Neural cell (in vitro differentiated cells): Measurements from ENCODE around the gene IFITM10. TPM values are rescaled to one million over a fixed set of nuclear protein-coding genes. Genes with fewer than 3 reads are reported as not detected.

Source experiments
- H2AFZ ChIP-seq: fragments of 200-600, 300-800 bp; sonication (generic), shearing (Covaris generic); 2 replicates; pipeline ENCODE4 v1.6.0; 2014; ENCODE audit warnings: low read depth, mild to moderate bottlenecking, antibody characterized with exemption, low read length, moderate library complexity
- H3F3A ChIP-seq: fragments of 200-600 bp; shearing (Covaris generic); 2 replicates; pipeline ENCODE4 v1.6.1; 2016; ENCODE audit warnings: mild to moderate bottlenecking, moderate library complexity, mixed read lengths, antibody characterized with exemption, low read length; ENCODE audit not compliant: insufficient read depth, poor library complexity, severe bottlenecking
- H3K27ac ChIP-seq: fragments of 200-600, 300-800 bp; sonication (generic), shearing (Covaris generic); 2 replicates; pipeline ENCODE4 v1.5.1; 2014; ENCODE audit warnings: mild to moderate bottlenecking, low read length, moderate library complexity
- H3K27me3 ChIP-seq: fragments of 300-800, 200-600 bp; sonication (generic), shearing (Covaris generic); 2 replicates; pipeline ENCODE4 v1.6.0; 2014; ENCODE audit warnings: mild to moderate bottlenecking, low read depth, low read length, moderate library complexity; ENCODE audit not compliant: insufficient read depth
- H3K36me3 ChIP-seq: fragments of 300-800, 200-600 bp; sonication (generic), shearing (Covaris generic); 2 replicates; pipeline ENCODE4 v1.5.1; 2014; ENCODE audit warnings: mild to moderate bottlenecking, antibody characterized with exemption, low read length, moderate library complexity; ENCODE audit not compliant: insufficient read depth
- H3K4me2 ChIP-seq: fragments of 300-800, 200-600 bp; sonication (generic), shearing (Covaris generic); 2 replicates; pipeline ENCODE4 v1.6.0; 2014; ENCODE audit warnings: mild to moderate bottlenecking, low read length
- H3K4me3 ChIP-seq: fragments of 300-800, 200-600 bp; sonication (generic), shearing (Covaris generic); 2 replicates; pipeline ENCODE4 v1.5.1; 2014; ENCODE audit warnings: mild to moderate bottlenecking, low read length, moderate library complexity
- H3K79me2 ChIP-seq: fragments of 200-600 bp; shearing (Covaris generic); replicated peaks from 2 replicates; pipeline ENCODE4 v1.6.0; 2014; ENCODE audit warnings: mild to moderate bottlenecking, low read length, moderate library complexity; ENCODE audit not compliant: insufficient read depth
- H3K9ac ChIP-seq: fragments of 300-800, 200-600 bp; sonication (generic), shearing (Covaris generic); 2 replicates; pipeline ENCODE4 v1.6.1; 2016; ENCODE audit warnings: mild to moderate bottlenecking, low read length, mixed read lengths
- H3K9me2 ChIP-seq: fragments of 200-600 bp; shearing (Covaris generic); 2 replicates; pipeline ENCODE4 v1.6.1; 2016; ENCODE audit warnings: mild to moderate bottlenecking, low read length, mixed read lengths; ENCODE audit not compliant: insufficient read depth
- H3K9me3 ChIP-seq: fragments of 200-600, 300-800 bp; sonication (generic), shearing (Covaris generic); 2 replicates; pipeline ENCODE4 v1.6.1; 2016; ENCODE audit warnings: mild to moderate bottlenecking, mixed run types, low read length, moderate library complexity, mixed read lengths
- H4K20me1 ChIP-seq: fragments of 200-600 bp; shearing (Covaris generic); 2 replicates; pipeline ENCODE4 v1.6.1; 2016; ENCODE audit warnings: mild to moderate bottlenecking, mixed run types; ENCODE audit not compliant: insufficient read depth
- EP300 ChIP-seq: fragments of 450-650 bp; conservative IDR thresholded peaks from 2 replicates; pipeline ENCODE4 v1.6.1; 2014; ENCODE audit warnings: antibody characterized with exemption, mild to moderate bottlenecking, moderate library complexity; ENCODE audit not compliant: poor library complexity, severe bottlenecking
- EZH2 ChIP-seq: fragments of 200-600, 300-800 bp; shearing (Covaris generic), sonication (generic); IDR thresholded peaks from 2 replicates; pipeline ENCODE4 v1.6.1; 2014; ENCODE audit warnings: antibody characterized with exemption, low read length, borderline replicate concordance, mild to moderate bottlenecking; ENCODE audit not compliant: insufficient read depth, poor library complexity, severe bottlenecking
- MXI1 ChIP-seq: fragments of 450-650 bp; conservative IDR thresholded peaks from 2 replicates; pipeline ENCODE4 v1.6.1; 2014; ENCODE audit warnings: antibody characterized with exemption, mild to moderate bottlenecking; ENCODE audit not compliant: poor library complexity, severe bottlenecking
- POLR2AphosphoS5 ChIP-seq: IDR thresholded peaks from 2 replicates; pipeline ENCODE4 v1.6.1; 2012
- RAD21 ChIP-seq: fragments of 450-650 bp; conservative IDR thresholded peaks from 2 replicates; pipeline ENCODE4 v1.6.1; 2014; ENCODE audit warnings: antibody characterized with exemption, mild to moderate bottlenecking, moderate library complexity
- SMC3 ChIP-seq: fragments of 450-650 bp; conservative IDR thresholded peaks from 2 replicates; pipeline ENCODE4 v1.6.1; 2014; ENCODE audit warnings: antibody characterized with exemption, mild to moderate bottlenecking, moderate library complexity; ENCODE audit not compliant: poor library complexity
- TAF1 ChIP-seq: IDR thresholded peaks from 2 replicates; pipeline ENCODE4 v1.6.1; 2012; ENCODE audit warnings: low read depth
- polyA plus RNA-seq: library from polyadenylated mRNA; depleted of rRNA; stranded (reverse); fragments of >200 nt; gene quantifications from 2 replicates; pipeline ENCODE4 v1.2.3, GENCODE V29; 2014
- TF ChIP-seq, protein P1 (sequence below): IDR thresholded peaks from 2 replicates; pipeline ENCODE4 v1.6.1; 2012; ENCODE audit warnings: borderline replicate concordance
- TF ChIP-seq, protein P2 (sequence below): fragments of 450-650 bp; IDR thresholded peaks from 2 replicates; pipeline ENCODE4 v1.5.1; 2014; ENCODE audit warnings: antibody characterized with exemption, mild to moderate bottlenecking, moderate library complexity; ENCODE audit not compliant: poor library complexity, severe bottlenecking

IFITM10 gene
- polyA plus RNA-seq, 1 donor from 2014 or later, result 1.1 TPM

DNA sequence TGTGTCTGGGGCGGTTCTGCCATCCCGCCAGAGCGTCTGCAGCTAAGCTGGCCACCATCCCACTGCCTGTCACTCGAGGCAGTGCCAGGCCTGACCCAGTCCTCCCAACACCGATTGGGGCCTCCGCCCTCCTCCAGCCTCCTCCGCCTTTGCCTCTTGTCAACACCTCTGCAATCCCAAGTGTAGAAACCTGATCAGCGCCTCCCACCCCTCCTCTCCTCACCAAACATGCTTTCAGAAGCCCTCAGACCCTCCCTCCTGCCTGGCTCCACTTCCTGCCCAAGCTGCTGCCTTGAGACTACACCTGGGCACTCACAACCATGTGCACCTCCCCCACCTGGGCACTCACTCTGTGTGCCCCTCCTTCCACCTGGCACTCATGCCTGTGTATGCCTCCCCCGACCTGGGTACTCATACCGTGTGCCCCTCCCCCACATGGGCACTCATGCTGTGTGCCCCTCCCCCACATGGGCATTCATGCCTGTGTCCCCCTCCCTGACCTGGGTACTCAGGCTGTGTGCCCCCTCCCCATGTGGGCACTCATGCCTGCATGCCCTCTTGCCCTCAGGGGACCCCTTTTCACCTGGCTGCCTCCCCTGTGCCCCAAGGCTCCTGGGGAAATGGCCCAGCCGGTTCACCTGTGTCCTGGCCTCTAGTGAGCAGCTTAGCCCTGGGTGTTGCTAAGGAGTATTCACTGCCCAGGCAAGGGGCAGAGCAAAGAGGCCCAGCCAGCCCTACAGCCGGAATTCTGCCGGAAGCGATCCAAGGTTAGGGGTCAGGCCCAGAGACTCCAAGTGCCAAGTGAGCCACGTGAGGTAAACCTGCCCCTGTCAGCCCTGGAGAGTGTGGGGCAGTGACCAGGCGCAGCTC, 5.5 kb upstream of the IFITM10 start:
- H3K9ac ChIP-seq, result no peak overlapping the region
- H3K4me3 ChIP-seq, result no peak overlapping the region
- no peaks in the 10 kb centered on the region for H3K9me2 ChIP-seq
- no peaks in the 10 kb centered on the region for H3K36me3 ChIP-seq
- no peaks in the 10 kb centered on the region for H3K79me2 ChIP-seq
- no peak overlapping the region for H3K4me2 ChIP-seq
- H3K27me3 ChIP-seq, result no peaks in the 10 kb centered on the region
- H2AFZ ChIP-seq, result no peak overlapping the region
- no peak overlapping the region for H3K27ac ChIP-seq
- TF ChIP-seq POLR2AphosphoS5 (no peak), TAF1 (no peak), EZH2 (no peak), RAD21 (no peak), SMC3 (no peak), MXI1 (no peak), EP300 (no peak)
- TF ChIP-seq, protein P1, sequence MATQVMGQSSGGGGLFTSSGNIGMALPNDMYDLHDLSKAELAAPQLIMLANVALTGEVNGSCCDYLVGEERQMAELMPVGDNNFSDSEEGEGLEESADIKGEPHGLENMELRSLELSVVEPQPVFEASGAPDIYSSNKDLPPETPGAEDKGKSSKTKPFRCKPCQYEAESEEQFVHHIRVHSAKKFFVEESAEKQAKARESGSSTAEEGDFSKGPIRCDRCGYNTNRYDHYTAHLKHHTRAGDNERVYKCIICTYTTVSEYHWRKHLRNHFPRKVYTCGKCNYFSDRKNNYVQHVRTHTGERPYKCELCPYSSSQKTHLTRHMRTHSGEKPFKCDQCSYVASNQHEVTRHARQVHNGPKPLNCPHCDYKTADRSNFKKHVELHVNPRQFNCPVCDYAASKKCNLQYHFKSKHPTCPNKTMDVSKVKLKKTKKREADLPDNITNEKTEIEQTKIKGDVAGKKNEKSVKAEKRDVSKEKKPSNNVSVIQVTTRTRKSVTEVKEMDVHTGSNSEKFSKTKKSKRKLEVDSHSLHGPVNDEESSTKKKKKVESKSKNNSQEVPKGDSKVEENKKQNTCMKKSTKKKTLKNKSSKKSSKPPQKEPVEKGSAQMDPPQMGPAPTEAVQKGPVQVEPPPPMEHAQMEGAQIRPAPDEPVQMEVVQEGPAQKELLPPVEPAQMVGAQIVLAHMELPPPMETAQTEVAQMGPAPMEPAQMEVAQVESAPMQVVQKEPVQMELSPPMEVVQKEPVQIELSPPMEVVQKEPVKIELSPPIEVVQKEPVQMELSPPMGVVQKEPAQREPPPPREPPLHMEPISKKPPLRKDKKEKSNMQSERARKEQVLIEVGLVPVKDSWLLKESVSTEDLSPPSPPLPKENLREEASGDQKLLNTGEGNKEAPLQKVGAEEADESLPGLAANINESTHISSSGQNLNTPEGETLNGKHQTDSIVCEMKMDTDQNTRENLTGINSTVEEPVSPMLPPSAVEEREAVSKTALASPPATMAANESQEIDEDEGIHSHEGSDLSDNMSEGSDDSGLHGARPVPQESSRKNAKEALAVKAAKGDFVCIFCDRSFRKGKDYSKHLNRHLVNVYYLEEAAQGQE, result no peak
- TF ChIP-seq, protein P2, sequence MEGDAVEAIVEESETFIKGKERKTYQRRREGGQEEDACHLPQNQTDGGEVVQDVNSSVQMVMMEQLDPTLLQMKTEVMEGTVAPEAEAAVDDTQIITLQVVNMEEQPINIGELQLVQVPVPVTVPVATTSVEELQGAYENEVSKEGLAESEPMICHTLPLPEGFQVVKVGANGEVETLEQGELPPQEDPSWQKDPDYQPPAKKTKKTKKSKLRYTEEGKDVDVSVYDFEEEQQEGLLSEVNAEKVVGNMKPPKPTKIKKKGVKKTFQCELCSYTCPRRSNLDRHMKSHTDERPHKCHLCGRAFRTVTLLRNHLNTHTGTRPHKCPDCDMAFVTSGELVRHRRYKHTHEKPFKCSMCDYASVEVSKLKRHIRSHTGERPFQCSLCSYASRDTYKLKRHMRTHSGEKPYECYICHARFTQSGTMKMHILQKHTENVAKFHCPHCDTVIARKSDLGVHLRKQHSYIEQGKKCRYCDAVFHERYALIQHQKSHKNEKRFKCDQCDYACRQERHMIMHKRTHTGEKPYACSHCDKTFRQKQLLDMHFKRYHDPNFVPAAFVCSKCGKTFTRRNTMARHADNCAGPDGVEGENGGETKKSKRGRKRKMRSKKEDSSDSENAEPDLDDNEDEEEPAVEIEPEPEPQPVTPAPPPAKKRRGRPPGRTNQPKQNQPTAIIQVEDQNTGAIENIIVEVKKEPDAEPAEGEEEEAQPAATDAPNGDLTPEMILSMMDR, result no peak
- H3F3A ChIP-seq, result no peaks in the 10 kb centered on the region
- no peaks in the 10 kb centered on the region for H4K20me1 ChIP-seq
- no peaks in the 10 kb centered on the region for H3K9me3 ChIP-seq

DNA sequence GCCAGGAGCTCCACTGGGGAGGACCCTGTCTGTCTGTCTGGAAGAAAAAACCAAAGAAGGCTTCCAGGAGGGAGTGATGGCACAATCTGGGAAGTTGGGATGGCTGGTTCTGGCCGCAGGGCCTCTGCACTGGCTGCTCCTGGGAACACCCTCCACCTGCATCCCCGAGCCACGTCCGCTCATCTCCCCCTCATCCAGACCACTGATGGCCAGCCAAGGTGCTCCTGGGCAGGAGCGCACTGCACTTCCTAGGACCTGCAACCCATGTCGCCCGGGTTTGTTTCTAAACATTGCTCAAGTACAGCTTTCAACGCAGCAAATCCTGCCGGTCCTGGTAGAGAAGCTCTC, 4.9 kb upstream of the IFITM10 start:
- Histone ChIP-seq H3K9ac (no peak overlapping the region), H3K36me3 (no peaks in the 10 kb centered on the region), H3K27me3 (peaks cover 1% of the 10 kb centered on the region), H3K27ac (no peak overlapping the region), H3K79me2 (no peaks in the 10 kb centered on the region), H3K4me3 (no peak overlapping the region), H3F3A (no peaks in the 10 kb centered on the region), H4K20me1 (no peaks in the 10 kb centered on the region), H3K4me2 (no peak overlapping the region), H3K9me3 (no peaks in the 10 kb centered on the region), H2AFZ (no peak overlapping the region), H3K9me2 (no peaks in the 10 kb centered on the region)
- TF ChIP-seq EP300 (no peak), POLR2AphosphoS5 (no peak), TAF1 (no peak), SMC3 (no peak), EZH2 (no peak)
- TF ChIP-seq, protein P2, result no peak
- TF ChIP-seq, protein P1, result no peak
